HAP-1 (cell line): Measurements from ENCODE around the gene CASS4.
A peak's percentile ranks its signal among the peaks of the same experiment; 100 is the strongest.
"Not testable (repeated sequence)": the region's sequence is repeated elsewhere in the genome, so short reads cannot be mapped to it uniquely, and the experiment has no call there.

ENCODE experiments used
- DNase-seq, 2 experiments: peaks; one replicate each; pipeline ENCODE4 v3.0.0-alpha.2; 2016 to 2020; ENCODE audit warnings: low spot score in 2 of 2
- H3K27me3 ChIP-seq: fragments of 250-450 bp; sonication (Bioruptor Pico); 2 replicates; pipeline ENCODE4 v1.5.1; 2020; ENCODE audit warnings: low read depth, mild to moderate bottlenecking, moderate library complexity
- H3K36me3 ChIP-seq: fragments of 250-450 bp; sonication (Bioruptor Pico); replicated peaks from 2 replicates; pipeline ENCODE4 v1.5.1; 2020; ENCODE audit warnings: mild to moderate bottlenecking
- H3K4me1 ChIP-seq: fragments of 250-450 bp; sonication (Bioruptor Pico); 2 replicates; pipeline ENCODE4 v1.5.1; 2020; ENCODE audit warnings: mild to moderate bottlenecking
- H3K4me3 ChIP-seq: fragments of 250-450 bp; sonication (Bioruptor Pico); 2 replicates; pipeline ENCODE4 v1.5.1; 2020; ENCODE audit warnings: mild to moderate bottlenecking, moderate library complexity
- H3K9me3 ChIP-seq: fragments of 250-450 bp; sonication (Bioruptor Pico); 2 replicates; pipeline ENCODE4 v1.5.1; 2020; ENCODE audit warnings: mild to moderate bottlenecking, moderate library complexity
- in situ Hi-C: fragments of 300-500 bp; cut with MboI; formaldehyde crosslinking; loops from 3 replicates; pipeline ENCODE4 v1.14.3; 2020; ENCODE audit warnings: low sequenced_read_pairs, inconsistent platforms, mixed read lengths

CASS4 gene

GRCh38 chr20:56400001-56400640, 11.9 kb upstream of the CASS4 start:
- no peaks in the 10 kb centered on the region for H3K27me3 ChIP-seq
- no peaks in the 10 kb centered on the region for H3K4me1 ChIP-seq
- in situ Hi-C loops, result no loop called here
- H3K4me3 ChIP-seq, result no peak overlapping the region
- H3K9me3 ChIP-seq, result no peaks in the 10 kb centered on the region
- peak; percentile 42 to 74 for DNase-seq
- peaks cover 89% of the 10 kb centered on the region for H3K36me3 ChIP-seq

GRCh38 chr20:56403465-56403864, 8.6 kb upstream of the CASS4 start:
- H3K4me3 ChIP-seq, result no peak overlapping the region
- in situ Hi-C loops, result no loop called here
- H3K36me3 ChIP-seq, result peaks cover 87% of the 10 kb centered on the region
- DNase-seq, result no peak
- H3K9me3 ChIP-seq, result no peaks in the 10 kb centered on the region
- H3K4me1 ChIP-seq, result no peaks in the 10 kb centered on the region
- H3K27me3 ChIP-seq, result no peaks in the 10 kb centered on the region

- H3K27me3 ChIP-seq, H3K9me3 ChIP-seq, in situ Hi-C loops, H3K4me1 ChIP-seq, DNase-seq, H3K4me3 ChIP-seq: not testable (repeated sequence)
- peaks cover 81% of the 10 kb centered on the region for H3K36me3 ChIP-seq
Measured at GRCh38 chr20:56405356-56405755, 6.7 kb upstream of the CASS4 start.

GRCh38 chr20:56406910-56407309, 5.2 kb upstream of the CASS4 start:
- no peaks in the 10 kb centered on the region for H3K9me3 ChIP-seq
- H3K4me1 ChIP-seq, result peaks cover 4% of the 10 kb centered on the region; the same call in 1 of the 2 replicates
- no peak overlapping the region for H3K4me3 ChIP-seq
- H3K27me3 ChIP-seq, result no peaks in the 10 kb centered on the region
- in situ Hi-C loops, result no loop called here
- no peak for DNase-seq
- H3K36me3 ChIP-seq, result peaks cover 66% of the 10 kb centered on the region

GRCh38 chr20:56409521-56409920, 2.5 kb upstream of the CASS4 start:
- peaks cover 49% of the 10 kb centered on the region for H3K36me3 ChIP-seq
- DNase-seq, result no peak
- in situ Hi-C loops, result no loop called here
- no peak overlapping the region for H3K4me3 ChIP-seq
- H3K27me3 ChIP-seq, result no peaks in the 10 kb centered on the region
- peaks cover 4% of the 10 kb centered on the region; the same call in 1 of the 2 replicates for H3K4me1 ChIP-seq
- H3K9me3 ChIP-seq, result no peaks in the 10 kb centered on the region

- Histone ChIP-seq H3K36me3 (peaks cover 46% of the 10 kb centered on the region), H3K4me3 (no peak overlapping the region), H3K27me3 (no peaks in the 10 kb centered on the region), H3K4me1 (peaks cover 4% of the 10 kb centered on the region; the same call in 1 of the 2 replicates), H3K9me3 (no peaks in the 10 kb centered on the region)
- no peak for DNase-seq
- in situ Hi-C loops, result no loop called here
Measured at GRCh38 chr20:56409956-56410355, 2.1 kb upstream of the CASS4 start.

GRCh38 chr20:56411287-56411686, 773 bp upstream of the CASS4 start:
- DNase-seq, H3K4me3 ChIP-seq, H3K4me1 ChIP-seq, H3K9me3 ChIP-seq, in situ Hi-C loops, H3K27me3 ChIP-seq: not testable (repeated sequence)
- peaks cover 33% of the 10 kb centered on the region for H3K36me3 ChIP-seq

GRCh38 chr20:56412473-56412790, 372 bp downstream of the CASS4 start:
- in situ Hi-C loops, result no loop called here
- H3K36me3 ChIP-seq, result peaks cover 22% of the 10 kb centered on the region
- H3K27me3 ChIP-seq, result no peaks in the 10 kb centered on the region
- DNase-seq, result no peak
- no peaks in the 10 kb centered on the region for H3K9me3 ChIP-seq
- peaks cover 4% of the 10 kb centered on the region; the same call in 1 of the 2 replicates for H3K4me1 ChIP-seq
- H3K4me3 ChIP-seq, result no peak overlapping the region

- in situ Hi-C loops, result no loop called here
- H3K4me3 ChIP-seq, result no peak overlapping the region
Measured at GRCh38 chr20:56412949-56413348, 889 bp downstream of the CASS4 start.

GRCh38 chr20:56414842-56415765, 3.0 kb downstream of the CASS4 start:
- in situ Hi-C loops, result no loop called here
- no peaks in the 10 kb centered on the region for H3K4me1 ChIP-seq

More at GRCh38 chr20:56412949-56413348, 889 bp downstream of the CASS4 start:
- DNase-seq, result no peak
- Histone ChIP-seq H3K36me3 (peaks cover 17% of the 10 kb centered on the region), H3K4me1 (peaks cover 4% of the 10 kb centered on the region; the same call in 1 of the 2 replicates), H3K27me3 (no peaks in the 10 kb centered on the region), H3K9me3 (no peaks in the 10 kb centered on the region)

GRCh38 chr20:56417402-56417801, 5.3 kb downstream of the CASS4 start:
- no peak for DNase-seq
- peaks cover 4% of the 10 kb centered on the region; the same call in 1 of the 2 replicates for H3K36me3 ChIP-seq
- no peak overlapping the region for H3K4me3 ChIP-seq
- no peaks in the 10 kb centered on the region for H3K9me3 ChIP-seq
- no peaks in the 10 kb centered on the region for H3K4me1 ChIP-seq
- in situ Hi-C loops, result no loop called here
- no peaks in the 10 kb centered on the region for H3K27me3 ChIP-seq

More at GRCh38 chr20:56414842-56415765, 3.0 kb downstream of the CASS4 start:
- no peaks in the 10 kb centered on the region for H3K27me3 ChIP-seq
- DNase-seq, result no peak
- H3K9me3 ChIP-seq, result no peaks in the 10 kb centered on the region
- H3K4me3 ChIP-seq, result no peak overlapping the region
- peaks cover 4% of the 10 kb centered on the region; the same call in 1 of the 2 replicates for H3K36me3 ChIP-seq

- Histone ChIP-seq H3K36me3 (peaks cover 4% of the 10 kb centered on the region; the same call in 1 of the 2 replicates), H3K27me3 (no peaks in the 10 kb centered on the region), H3K9me3 (no peaks in the 10 kb centered on the region), H3K4me3 (no peak overlapping the region), H3K4me1 (no peaks in the 10 kb centered on the region)
- in situ Hi-C loops, result no loop called here
- DNase-seq, result no peak
Measured at GRCh38 chr20:56417911-56418310, 5.9 kb downstream of the CASS4 start.

- Histone ChIP-seq H3K36me3 (peaks cover 4% of the 10 kb centered on the region; the same call in 1 of the 2 replicates), H3K4me3 (no peak overlapping the region), H3K27me3 (no peaks in the 10 kb centered on the region), H3K4me1 (no peaks in the 10 kb centered on the region), H3K9me3 (no peaks in the 10 kb centered on the region)
- no peak for DNase-seq
- in situ Hi-C loops, result no loop called here
Measured at GRCh38 chr20:56418385-56418861, 6.4 kb downstream of the CASS4 start.

GRCh38 chr20:56420028-56420427, 8.0 kb downstream of the CASS4 start:
- H3K4me1 ChIP-seq, result no peaks in the 10 kb centered on the region
- DNase-seq, result no peak
- no peaks in the 10 kb centered on the region for H3K9me3 ChIP-seq
- no peaks in the 10 kb centered on the region for H3K36me3 ChIP-seq
- in situ Hi-C loops, result no loop called here
- no peak overlapping the region for H3K4me3 ChIP-seq
- no peaks in the 10 kb centered on the region for H3K27me3 ChIP-seq
